PFSK-1 (cell line): ENCODE data around the gene BMP2K.

Source experiments
- FOXP2 ChIP-seq: optimal IDR thresholded peaks from 2 replicates; pipeline ENCODE3; 2011; ENCODE audit warnings: borderline replicate concordance, control low read depth, inconsistent platforms; ENCODE audit not compliant: insufficient read depth; ENCODE audit errors: extremely low read length, extremely low read depth
- POLR2AphosphoS5 ChIP-seq: IDR thresholded peaks from 2 replicates; pipeline ENCODE4 v1.6.1; 2012; ENCODE audit warnings: low read depth, mild to moderate bottlenecking, control low read depth, low read length, moderate library complexity
- TAF1 ChIP-seq: IDR thresholded peaks from 2 replicates; pipeline ENCODE4 v1.6.1; 2012; ENCODE audit warnings: low read length, control low read depth, borderline replicate concordance; ENCODE audit not compliant: insufficient read depth
- TF ChIP-seq, protein P1 (sequence below), 2 experiments: IDR thresholded peaks; 2 replicates each; pipeline versions ENCODE4 v1.6.1 to v1.8.0; 2011 to 2012; ENCODE audit warnings: low read depth in 2 of 2, low read length in 2 of 2, control low read depth in 1 of 2, inconsistent platforms in 1 of 2, mild to moderate bottlenecking in 1 of 2, moderate library complexity in 1 of 2; ENCODE audit not compliant: insufficient read depth in 1 of 2

DNA sequence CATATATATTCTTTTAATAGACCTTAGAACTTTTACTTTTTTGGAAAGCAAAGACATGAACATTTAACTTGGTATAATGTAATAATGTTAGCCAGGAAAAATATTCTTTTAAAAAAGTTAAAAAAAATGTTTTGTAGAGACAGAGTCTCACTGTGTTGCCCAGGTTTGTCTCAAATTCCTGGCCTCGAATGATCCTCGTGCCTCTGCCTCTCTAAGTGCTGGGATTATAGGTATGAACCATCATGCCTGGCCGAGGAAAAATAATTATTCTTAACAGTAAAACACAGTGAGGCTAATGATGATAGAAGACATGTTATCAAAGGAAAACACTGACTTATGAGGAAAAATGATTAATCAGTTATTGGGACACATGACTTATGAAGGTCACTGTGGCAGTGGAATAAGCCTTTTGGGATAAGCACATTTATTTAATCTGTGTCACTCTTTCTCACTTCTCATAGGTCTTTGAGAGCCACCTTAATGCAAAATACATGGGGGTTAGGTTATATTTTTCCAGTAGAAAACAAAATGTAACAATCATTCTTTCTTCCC lies 6.0 kb upstream of the BMP2K start:
- TF ChIP-seq TAF1 (no peak), POLR2AphosphoS5 (no peak), FOXP2 (no peak)
- TF ChIP-seq, protein P1, sequence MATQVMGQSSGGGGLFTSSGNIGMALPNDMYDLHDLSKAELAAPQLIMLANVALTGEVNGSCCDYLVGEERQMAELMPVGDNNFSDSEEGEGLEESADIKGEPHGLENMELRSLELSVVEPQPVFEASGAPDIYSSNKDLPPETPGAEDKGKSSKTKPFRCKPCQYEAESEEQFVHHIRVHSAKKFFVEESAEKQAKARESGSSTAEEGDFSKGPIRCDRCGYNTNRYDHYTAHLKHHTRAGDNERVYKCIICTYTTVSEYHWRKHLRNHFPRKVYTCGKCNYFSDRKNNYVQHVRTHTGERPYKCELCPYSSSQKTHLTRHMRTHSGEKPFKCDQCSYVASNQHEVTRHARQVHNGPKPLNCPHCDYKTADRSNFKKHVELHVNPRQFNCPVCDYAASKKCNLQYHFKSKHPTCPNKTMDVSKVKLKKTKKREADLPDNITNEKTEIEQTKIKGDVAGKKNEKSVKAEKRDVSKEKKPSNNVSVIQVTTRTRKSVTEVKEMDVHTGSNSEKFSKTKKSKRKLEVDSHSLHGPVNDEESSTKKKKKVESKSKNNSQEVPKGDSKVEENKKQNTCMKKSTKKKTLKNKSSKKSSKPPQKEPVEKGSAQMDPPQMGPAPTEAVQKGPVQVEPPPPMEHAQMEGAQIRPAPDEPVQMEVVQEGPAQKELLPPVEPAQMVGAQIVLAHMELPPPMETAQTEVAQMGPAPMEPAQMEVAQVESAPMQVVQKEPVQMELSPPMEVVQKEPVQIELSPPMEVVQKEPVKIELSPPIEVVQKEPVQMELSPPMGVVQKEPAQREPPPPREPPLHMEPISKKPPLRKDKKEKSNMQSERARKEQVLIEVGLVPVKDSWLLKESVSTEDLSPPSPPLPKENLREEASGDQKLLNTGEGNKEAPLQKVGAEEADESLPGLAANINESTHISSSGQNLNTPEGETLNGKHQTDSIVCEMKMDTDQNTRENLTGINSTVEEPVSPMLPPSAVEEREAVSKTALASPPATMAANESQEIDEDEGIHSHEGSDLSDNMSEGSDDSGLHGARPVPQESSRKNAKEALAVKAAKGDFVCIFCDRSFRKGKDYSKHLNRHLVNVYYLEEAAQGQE (IDR thresholded peaks at IDR 0.05; ENCODE audit: insufficient read depth in 1 of 2, low read depth in 2 of 2, low read length in 2 of 2): no peak
